H4 (cell line): Measurements from ENCODE around the gene ATP1A4. TPM values are rescaled to one million over a fixed set of nuclear protein-coding genes. Genes with fewer than 3 reads are reported as not detected.
"Not testable (repeated sequence)": the region's sequence is repeated elsewhere in the genome, so short reads cannot be mapped to it uniquely, and the experiment has no call there.

Experiments used
- DNase-seq: peaks from one replicate; pipeline ENCODE4 v3.0.0-alpha.2; 2015; ENCODE audit warnings: low spot score
- total RNA-seq: library from RNA; depleted of rRNA; stranded (reverse); fragments of >200 nt; shearing (Covaris generic); gene quantifications from 2 replicates; pipeline ENCODE4 v1.2.3, GENCODE V29; 2014; rRNA removed

ATP1A4 gene
- not detected in 2 replicates for total RNA-seq

GRCh38 chr1:160151303-160151702 lies at the start of gene ATP1A4:
ATP1A4 (plus strand) TSS chr1:160151603; CDS start chr1:160152041, 438 bp downstream.
- DNase-seq: no peak

- no peak for DNase-seq
Measured at GRCh38 chr1:160101717-160102522, 49.5 kb upstream of the ATP1A4 start.

- DNase-seq: no peak
Measured at GRCh38 chr1:160103658-160104408, 47.6 kb upstream of the ATP1A4 start.

- no peak for DNase-seq
Measured at GRCh38 chr1:160104486-160104885, 46.9 kb upstream of the ATP1A4 start.

- DNase-seq: no peak
Measured at GRCh38 chr1:160105155-160105554, 46.2 kb upstream of the ATP1A4 start.

GRCh38 chr1:160107512-160107911 lies 43.9 kb upstream of the ATP1A4 start:
- no peak for DNase-seq

- peak; percentile 66 for DNase-seq
Measured at GRCh38 chr1:160108888-160109662, 42.3 kb upstream of the ATP1A4 start.

- DNase-seq: no peak
Measured at GRCh38 chr1:160109686-160110085, 41.7 kb upstream of the ATP1A4 start.

GRCh38 chr1:160111462-160111861 lies 39.9 kb upstream of the ATP1A4 start:
- not testable (repeated sequence) for DNase-seq

- no peak for DNase-seq
Measured at GRCh38 chr1:160112357-160112756, 39.0 kb upstream of the ATP1A4 start.

GRCh38 chr1:160113407-160113806 lies 38.0 kb upstream of the ATP1A4 start:
- no peak for DNase-seq

GRCh38 chr1:160114085-160114484 lies 37.3 kb upstream of the ATP1A4 start:
- DNase-seq: no peak

GRCh38 chr1:160115545-160116282 lies 35.7 kb upstream of the ATP1A4 start, which contains the start of gene ATP1A2:
ATP1A2 (plus strand) TSS chr1:160115759; CDS start chr1:160115862, 103 bp downstream.
- DNase-seq: no peak

- DNase-seq: no peak
Measured at GRCh38 chr1:160116283-160117147, 34.9 kb upstream of the ATP1A4 start.

- DNase-seq: no peak
Measured at GRCh38 chr1:160117300-160117699, 34.1 kb upstream of the ATP1A4 start.

GRCh38 chr1:160117709-160118183 lies 33.7 kb upstream of the ATP1A4 start:
- DNase-seq: no peak

GRCh38 chr1:160118928-160119327 lies 32.5 kb upstream of the ATP1A4 start:
- DNase-seq: no peak

GRCh38 chr1:160120797-160121196 lies 30.6 kb upstream of the ATP1A4 start:
- DNase-seq: no peak

GRCh38 chr1:160121388-160121787 lies 30.0 kb upstream of the ATP1A4 start:
- DNase-seq: no peak

- DNase-seq: no peak
Measured at GRCh38 chr1:160122978-160123495, 28.4 kb upstream of the ATP1A4 start.
